ENCODE data around the gene SPTBN5.

SPTBN5 gene

GRCh38 chr15:41893422-41894250, at the start of gene SPTBN5:
TSS of gene SPTBN5 (minus strand) at chr15:41894053. CDS start at chr15:41893497, 556 bp downstream.
- no peak for DNase-seq (ENCODE audit: low read depth in 2 of 2)

- no peak for DNase-seq (ENCODE audit: low read depth in 2 of 2)
Observed at GRCh38 chr15:41942886-41943285, 49.0 kb upstream of the SPTBN5 start.

- DNase-seq (ENCODE audit: low read depth in 2 of 2): no peak
Observed at GRCh38 chr15:41941644-41942415, 48.0 kb upstream of the SPTBN5 start.

- peak in 1 of 2 experiments; percentile 49 for DNase-seq (ENCODE audit: low read depth in 2 of 2)
Observed at GRCh38 chr15:41940441-41940857, 46.6 kb upstream of the SPTBN5 start.

- no peak for DNase-seq (ENCODE audit: low read depth in 2 of 2)
Observed at GRCh38 chr15:41939986-41940385, 46.1 kb upstream of the SPTBN5 start.

GRCh38 chr15:41937568-41937923, 43.7 kb upstream of the SPTBN5 start:
- no peak for DNase-seq (ENCODE audit: low read depth in 2 of 2)

- DNase-seq (ENCODE audit: low read depth in 2 of 2): peak; percentile 60 to 70
Observed at GRCh38 chr15:41936649-41937567, 43.1 kb upstream of the SPTBN5 start.

GRCh38 chr15:41936155-41936554, 42.3 kb upstream of the SPTBN5 start:
- no peak for DNase-seq (ENCODE audit: low read depth in 2 of 2)

- no peak for DNase-seq (ENCODE audit: low read depth in 2 of 2)
Observed at GRCh38 chr15:41935566-41936020, 41.7 kb upstream of the SPTBN5 start.

GRCh38 chr15:41934843-41935242, 41.0 kb upstream of the SPTBN5 start:
- peak; percentile 48 to 54 for DNase-seq (ENCODE audit: low read depth in 2 of 2)

- no peak for DNase-seq (ENCODE audit: low read depth in 2 of 2)
Observed at GRCh38 chr15:41933771-41934170, 39.9 kb upstream of the SPTBN5 start.

GRCh38 chr15:41933326-41933725, 39.5 kb upstream of the SPTBN5 start:
- DNase-seq (ENCODE audit: low read depth in 2 of 2): no peak

- DNase-seq (ENCODE audit: low read depth in 2 of 2): no peak
Observed at GRCh38 chr15:41932511-41933289, 38.8 kb upstream of the SPTBN5 start.

GRCh38 chr15:41932101-41932500, 38.2 kb upstream of the SPTBN5 start:
- DNase-seq (ENCODE audit: low read depth in 2 of 2): no peak

GRCh38 chr15:41930867-41931222, 37.0 kb upstream of the SPTBN5 start:
- DNase-seq (ENCODE audit: low read depth in 2 of 2): no peak

- no peak for DNase-seq (ENCODE audit: low read depth in 2 of 2)
Observed at GRCh38 chr15:41930221-41930866, 36.5 kb upstream of the SPTBN5 start.

- DNase-seq (ENCODE audit: low read depth in 2 of 2): peak in 1 of 2 experiments; percentile 16
Observed at GRCh38 chr15:41928637-41929620, 35.1 kb upstream of the SPTBN5 start.

GRCh38 chr15:41928100-41928499, 34.2 kb upstream of the SPTBN5 start:
- no peak for DNase-seq (ENCODE audit: low read depth in 2 of 2)

- no peak for DNase-seq (ENCODE audit: low read depth in 2 of 2)
Observed at GRCh38 chr15:41927536-41927935, 33.7 kb upstream of the SPTBN5 start.
